A549 (cell line): ENCODE data around the gene TBC1D12. TPM values are rescaled to one million over a fixed set of nuclear protein-coding genes. Genes with fewer than 3 reads are reported as not detected.
A peak's percentile ranks its signal among the peaks of the same experiment; 100 is the strongest.

ENCODE experiments used
- ATAC-seq, 2 experiments: fragments of 200-7000 bp in 1 of 2; fragments of >200 bp in 1 of 2; cut with Nextera tagmentation in 1 of 2; cut with Tn5 transposase in 1 of 2; 3 replicates each; pipeline versions ENCODE4 v1.8.0 to v1.9.1; 2018 to 2020; ENCODE audit warnings: mild to moderate bottlenecking in 1 of 2, moderate library complexity in 1 of 2
- CTCF ChIA-PET: fragments of 300-600 bp; sonication (Branson Sonifier 250); formaldehyde crosslinking; extraction: SDS; loops from one replicate; lab custom pipeline; 2021; ENCODE audit warnings: antibody characterized with exemption, inconsistent platforms; lab: Yijun Ruan, JAX
- POLR2A ChIA-PET: fragments of 350-600 bp; formaldehyde crosslinking; extraction: SDS; loops from one replicate; lab custom pipeline; 2021; ENCODE audit warnings: antibody characterized with exemption, inconsistent platforms; lab: Yijun Ruan, JAX
- DNase-seq, 2 experiments: peaks; one replicate each; pipeline versions ENCODE4 v3.0.0 to v3.0.0-alpha.2; 2011 to 2016; ENCODE audit warnings: low read depth in 1 of 2, low spot score in 1 of 2
- FAIRE-seq: peaks from 2 replicates; lab custom pipeline; 2011; peaks lifted over from hg19 to GRCh38; lab: Jason Lieb, UNC
- H3K27ac ChIP-seq, 2 experiments: fragments of >200 bp; sonication (Bioruptor Twin); formaldehyde crosslinking; 3 replicates each; pipeline ENCODE4 v1.5.1; 2016 to 2017
- H3K4me1 ChIP-seq: fragments of >200 bp; sonication (Bioruptor Twin); formaldehyde crosslinking; 3 replicates; pipeline ENCODE4 v1.6.1; 2016
- H3K4me2 ChIP-seq: fragments of >200 bp; sonication (Bioruptor Twin); formaldehyde crosslinking; 3 replicates; pipeline ENCODE4 v1.6.1; 2016
- H3K4me3 ChIP-seq: fragments of >200 bp; sonication (Bioruptor Twin); formaldehyde crosslinking; 3 replicates; pipeline ENCODE4 v1.5.1; 2016
- H3K9me3 ChIP-seq: fragments of >200 bp; sonication (Bioruptor Twin); formaldehyde crosslinking; 3 replicates; pipeline ENCODE4 v1.6.1; 2016
- BHLHE40 ChIP-seq: IDR thresholded peaks from 2 replicates; pipeline ENCODE4 v1.6.1; 2012; ENCODE audit warnings: low read depth, low read length, inconsistent platforms
- CBX8 ChIP-seq: fragments of 200-600 bp; sonication (generic); IDR thresholded peaks from 2 replicates; pipeline ENCODE4 v1.6.1; 2016
- CEBPB ChIP-seq, 2 experiments: fragments of >200 bp in 1 of 2; sonication (Bioruptor Twin) in 1 of 2; formaldehyde crosslinking in 1 of 2; IDR thresholded peaks; 2 replicates each; pipeline ENCODE4 v1.6.1; 2012 to 2016
- CTCF ChIP-seq: fragments of >200 bp; sonication (Bioruptor Twin); formaldehyde crosslinking; IDR thresholded peaks from 3 replicates; pipeline ENCODE4 v1.5.1; 2016
- EHMT2 ChIP-seq: fragments of 200-600 bp; sonication (generic); IDR thresholded peaks from 2 replicates; pipeline ENCODE4 v1.6.1; 2016; ENCODE audit warnings: antibody characterized with exemption, low read depth, mild to moderate bottlenecking, moderate library complexity
- ESRRA ChIP-seq: fragments of 150-350 bp; IDR thresholded peaks from 2 replicates; pipeline ENCODE4 v1.6.1; 2014; ENCODE audit warnings: mild to moderate bottlenecking, low read length, borderline replicate concordance
- FOSL2 ChIP-seq, 2 experiments: fragments of 450-650 bp in 1 of 2; fragments of >200 bp in 1 of 2; sonication (Bioruptor Twin) in 1 of 2; formaldehyde crosslinking; IDR thresholded peaks; 2 replicates each; pipeline versions ENCODE4 v1.5.0 to v1.6.1; 2016 to 2020; ENCODE audit warnings: mild to moderate bottlenecking in 1 of 2, moderate library complexity in 1 of 2
- HDAC2 ChIP-seq: fragments of 200-600 bp; sonication (generic); IDR thresholded peaks from 2 replicates; pipeline ENCODE4 v1.6.1; 2016
- HEYL ChIP-seq: fragments of 250-450 bp; sonication (Bioruptor Pico); IDR thresholded peaks from 2 replicates; pipeline ENCODE4 v1.8.0; 2021; ENCODE audit warnings: mild to moderate bottlenecking, moderate library complexity
- HMGXB4 ChIP-seq: fragments of 250-450 bp; sonication (Bioruptor Pico); IDR thresholded peaks from 2 replicates; pipeline ENCODE4 v1.5.0; 2021; ENCODE audit warnings: mild to moderate bottlenecking, moderate library complexity, borderline replicate concordance
- HOXB5 ChIP-seq: fragments of 250-450 bp; sonication (Bioruptor Pico); IDR thresholded peaks from 2 replicates; pipeline ENCODE4 v1.5.0; 2020; ENCODE audit warnings: mild to moderate bottlenecking, moderate library complexity
- KDM1A ChIP-seq: fragments of 200-600 bp; sonication (generic); IDR thresholded peaks from 2 replicates; pipeline ENCODE4 v1.6.1; 2016; ENCODE audit warnings: low read depth, mild to moderate bottlenecking
- POLR2A ChIP-seq: IDR thresholded peaks from 2 replicates; pipeline ENCODE4 v1.6.1; 2012; ENCODE audit warnings: mild to moderate bottlenecking, low read length
- POLR2AphosphoS2 ChIP-seq: conservative IDR thresholded peaks from 2 replicates; pipeline ENCODE4 v1.6.1; 2012; ENCODE audit warnings: low read length, improper control_type of control experiment, inconsistent platforms
- WGBS: methylation state at CpG from one replicate; pipeline ENCODE4 v1.1.6; 2017; ENCODE audit errors: missing lambda C conversion rate; 5-methylcytosine and 5-hydroxymethylcytosine counted together
- polyA plus RNA-seq, 4 experiments: library from polyadenylated mRNA; depleted of rRNA in 3 of 4; stranded (reverse); fragments of >200 nt; fragmentation: RNase III in 1 of 4; extraction: RNeasy Plus Mini Kit Qiagen cat#74134 plus additional on column Dnase treatment in 1 of 4; gene quantifications; 2 replicates in 3 of 4; 3 replicates in 1 of 4; pipeline ENCODE4 v1.2.3, GENCODE V29; 2011 to 2017
- TF ChIP-seq, protein P1 (sequence below): fragments of >200 bp; sonication (Bioruptor Twin); formaldehyde crosslinking; IDR thresholded peaks from 3 replicates; pipeline ENCODE4 v1.6.1; 2016
- TF ChIP-seq, protein P2 (sequence below): fragments of 250-450 bp; sonication (Bioruptor Pico); IDR thresholded peaks from 2 replicates; pipeline ENCODE4 v1.5.0; 2020; ENCODE audit warnings: low read depth, mild to moderate bottlenecking, moderate library complexity

The TBC1D12 gene
- polyA plus RNA-seq, 2 of the 4 experiments (the other 2 are of a cell fraction): 4.4 to 5.7 TPM

- Histone ChIP-seq H3K9me3 (peaks cover 15% of the 10 kb centered on the region), H3K4me3 (no peak overlapping the region), H3K4me1 (no peaks in the 10 kb centered on the region), H3K27ac (no peak overlapping the region), H3K4me2 (no peak overlapping the region)
- TF ChIP-seq POLR2A (no peak), ESRRA (no peak), HEYL (CRISPR knock-in tag) (no peak), CEBPB (IDR thresholded peaks at IDR 0.05) (no peak), CTCF (no peak), POLR2AphosphoS2 (no peak), FOSL2 (IDR thresholded peaks at IDR 0.05) (no peak), FOSL2 (CRISPR knock-in tag; IDR thresholded peaks at IDR 0.05) (no peak)
- TF ChIP-seq, protein P1, sequence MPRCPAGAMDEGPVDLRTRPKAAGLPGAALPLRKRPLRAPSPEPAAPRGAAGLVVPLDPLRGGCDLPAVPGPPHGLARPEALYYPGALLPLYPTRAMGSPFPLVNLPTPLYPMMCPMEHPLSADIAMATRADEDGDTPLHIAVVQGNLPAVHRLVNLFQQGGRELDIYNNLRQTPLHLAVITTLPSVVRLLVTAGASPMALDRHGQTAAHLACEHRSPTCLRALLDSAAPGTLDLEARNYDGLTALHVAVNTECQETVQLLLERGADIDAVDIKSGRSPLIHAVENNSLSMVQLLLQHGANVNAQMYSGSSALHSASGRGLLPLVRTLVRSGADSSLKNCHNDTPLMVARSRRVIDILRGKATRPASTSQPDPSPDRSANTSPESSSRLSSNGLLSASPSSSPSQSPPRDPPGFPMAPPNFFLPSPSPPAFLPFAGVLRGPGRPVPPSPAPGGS: no peak
- TF ChIP-seq, protein P2, sequence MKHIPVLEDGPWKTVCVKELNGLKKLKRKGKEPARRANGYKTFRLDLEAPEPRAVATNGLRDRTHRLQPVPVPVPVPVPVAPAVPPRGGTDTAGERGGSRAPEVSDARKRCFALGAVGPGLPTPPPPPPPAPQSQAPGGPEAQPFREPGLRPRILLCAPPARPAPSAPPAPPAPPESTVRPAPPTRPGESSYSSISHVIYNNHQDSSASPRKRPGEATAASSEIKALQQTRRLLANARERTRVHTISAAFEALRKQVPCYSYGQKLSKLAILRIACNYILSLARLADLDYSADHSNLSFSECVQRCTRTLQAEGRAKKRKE (CRISPR knock-in tag): no peak
- POLR2A ChIA-PET: no interaction called here
- CTCF ChIA-PET: no interaction called here
- DNase-seq: no peak
- peak; percentile 7 for FAIRE-seq
- WGBS: 86% methylated on average over 8 of the region's 8 CpGs
- ATAC-seq: no peak
Measured at GRCh38 chr10:94428766-94429707, 26.7 kb downstream of the TBC1D12 start.

DNA sequence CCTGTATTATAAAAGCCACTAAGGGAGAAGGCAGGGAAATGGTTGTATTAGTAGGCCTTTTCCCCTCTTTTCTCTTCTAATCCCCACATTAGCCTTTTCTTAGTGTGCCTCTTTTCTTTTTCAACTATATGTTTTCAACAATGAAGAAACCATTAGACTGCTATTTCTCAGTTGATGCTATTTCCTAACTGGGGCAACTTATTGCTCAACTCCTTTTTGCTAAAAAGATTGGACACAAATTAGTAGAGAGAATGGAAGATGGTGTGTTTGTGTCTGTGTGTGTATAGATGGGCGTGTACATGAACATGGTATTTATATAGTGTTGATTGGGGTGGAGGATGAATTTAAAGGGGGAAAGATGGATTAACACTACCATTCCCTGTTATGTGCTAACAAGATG is 28.4 kb downstream of the TBC1D12 start:
- ChIA-PET POLR2A (interaction anchor here (0.6 kb wide), 1 partner anchor 41 kb away, joined by 4 read pairs; no protein-coding TSS in a partner anchor), CTCF (interaction anchor here (0.7 kb wide), 1 partner anchor 77 kb away, joined by 3 read pairs; no protein-coding TSS in a partner anchor)
- 86% methylated on average over 1 of the region's 1 CpG for WGBS
- Histone ChIP-seq H3K4me1 (no peaks in the 10 kb centered on the region), H3K4me3 (no peak overlapping the region), H3K9me3 (peaks cover 11% of the 10 kb centered on the region), H3K27ac (no peak overlapping the region), H3K4me2 (no peak overlapping the region)
- DNase-seq (no peak), FAIRE-seq (no peak), ATAC-seq (no peak)
- no peak for TF ChIP-seq HOXB5
- TF ChIP-seq HDAC2: no peak
- peak; percentile 34 to 65; a peak in 3 of 4 replicates for TF ChIP-seq CEBPB (IDR thresholded peaks at IDR 0.05)
- no peak for TF ChIP-seq CBX8
- TF ChIP-seq, protein P1: no peak
- TF ChIP-seq EHMT2: no peak
- no peak for TF ChIP-seq KDM1A

- no peaks in the 10 kb centered on the region for H3K4me1 ChIP-seq
- ChIA-PET CTCF (interaction anchor here (4.9 kb wide), 1 partner anchor 12 kb away, joined by 32 read pairs; no protein-coding TSS in a partner anchor), POLR2A (no interaction called here)
- H3K4me2 ChIP-seq: no peak overlapping the region
- no peak for ATAC-seq
- H3K9me3 ChIP-seq: peaks cover 9% of the 10 kb centered on the region; the same call in 2 of the 3 replicates
- H3K4me3 ChIP-seq: no peak overlapping the region
- TF ChIP-seq ESRRA: no peak
- TF ChIP-seq HMGXB4 (CRISPR knock-in tag): no peak
- TF ChIP-seq BHLHE40: no peak
- no peak overlapping the region for H3K27ac ChIP-seq
- DNase-seq: no peak
- no peak for FAIRE-seq
Measured at GRCh38 chr10:94432443-94432842, 30.1 kb downstream of the TBC1D12 start.
